Kidney (tissue), 14 donors: ENCODE measurements around the gene PPP1R12A. TPM values are rescaled to one million over a fixed set of nuclear protein-coding genes. Genes with fewer than 3 reads are reported as not detected.

ENCODE experiments used
- DNase-seq, 5 donors: peaks; one replicate each; pipeline ENCODE4 v3.0.0-alpha.2; 2013 to 2020
- FAIRE-seq: peaks from 2 replicates; lab custom pipeline; 2012; peaks lifted over from hg19 to GRCh38; lab: Jason Lieb, UNC
- H3K27ac ChIP-seq, 2 donors: one replicate each; pipeline ENCODE4 v1.7.0; 2013; ENCODE audit warnings: low read depth in 2 of 2, low read length in 2 of 2, inconsistent platforms in 1 of 2
- H3K27me3 ChIP-seq: one replicate; pipeline ENCODE4 v1.7.1; 2013; ENCODE audit warnings: low read length, inconsistent platforms; ENCODE audit not compliant: control insufficient read depth, insufficient read depth
- H3K36me3 ChIP-seq, 3 donors: one replicate each; pipeline versions ENCODE4 v1.7.0 to v1.7.1; 2013; ENCODE audit warnings: low read length in 3 of 3, control low read depth in 1 of 3, inconsistent platforms in 1 of 3; ENCODE audit not compliant: insufficient read depth in 3 of 3, control insufficient read depth in 2 of 3
- H3K4me1 ChIP-seq, 3 donors: one replicate each; pipeline versions ENCODE4 v1.7.0 to v1.7.1; 2013; ENCODE audit warnings: low read length in 3 of 3, inconsistent platforms in 1 of 3, low read depth in 1 of 3; ENCODE audit not compliant: control insufficient read depth in 2 of 3, insufficient read depth in 2 of 3
- H3K4me3 ChIP-seq, 3 donors: one replicate each; pipeline versions ENCODE4 v1.7.0 to v1.8.1; 2013; ENCODE audit warnings: low read length in 3 of 3, control low read depth in 1 of 3, inconsistent platforms in 1 of 3
- H3K9ac ChIP-seq, 3 donors: one replicate each; pipeline versions ENCODE4 v1.7.0 to v1.7.1; 2013; ENCODE audit warnings: low read length in 3 of 3, control low read depth in 1 of 3, inconsistent platforms in 1 of 3
- H3K9me3 ChIP-seq, 3 donors: one replicate each; pipeline versions ENCODE4 v1.7.0 to v1.7.1; 2013; ENCODE audit warnings: low read length in 3 of 3, control low read depth in 1 of 3, inconsistent platforms in 1 of 3; ENCODE audit not compliant: control insufficient read depth in 2 of 3, insufficient read depth in 1 of 3
- CTCF ChIP-seq: IDR thresholded peaks from 3 replicates; pipeline ENCODE4 v1.5.1; 2012; ENCODE audit warnings: mild to moderate bottlenecking, moderate library complexity, borderline replicate concordance; ENCODE audit not compliant: insufficient read depth; ENCODE audit errors: extremely low read depth
- intact Hi-C: fragments of 100-400 bp; cut with DNase I; formaldehyde crosslinking; loops from one replicate; pipeline ENCODE4 v1.11.1; 2022
- polyA plus RNA-seq: library from polyadenylated mRNA; stranded (reverse); fragments of 350-450 nt; fragmentation: Illumina TruSeq; extraction: RNeasy Lipid Tissue Mini Kit (QIAGEN cat#74804); gene quantifications from one replicate; pipeline ENCODE4 v1.2.3, GENCODE V29; 2014; ENCODE audit warnings: low read depth, low replicate concordance; ENCODE audit not compliant: insufficient read depth
- total RNA-seq: library from RNA; stranded (reverse); fragmentation: NEBNext Ultra II Directional; extraction: Animal tissue kit (Norgen Biotek cat#: 25700); gene quantifications from one replicate; pipeline ENCODE4 v1.2.1, GENCODE V29; 2021
- donor health status: control.
- donor health status: control.
- donor health status: control.
- donor health status: control.
- donor health status: control.
- donor health status: DM: yes; HTN: yes; CAD: no.
- donor health status: Normal renal cell carcinoma (clear cell type).

Gene PPP1R12A
- total and polyA plus RNA-seq, 2 donors from 2014 or later = 10.3 to 82.5 TPM

GRCh38 chr12:79763766-79764452 lies 171.0 kb downstream of the PPP1R12A start:
- FAIRE-seq = no peak
- H3K27me3 ChIP-seq = no peaks in the 10 kb centered on the region

DNA sequence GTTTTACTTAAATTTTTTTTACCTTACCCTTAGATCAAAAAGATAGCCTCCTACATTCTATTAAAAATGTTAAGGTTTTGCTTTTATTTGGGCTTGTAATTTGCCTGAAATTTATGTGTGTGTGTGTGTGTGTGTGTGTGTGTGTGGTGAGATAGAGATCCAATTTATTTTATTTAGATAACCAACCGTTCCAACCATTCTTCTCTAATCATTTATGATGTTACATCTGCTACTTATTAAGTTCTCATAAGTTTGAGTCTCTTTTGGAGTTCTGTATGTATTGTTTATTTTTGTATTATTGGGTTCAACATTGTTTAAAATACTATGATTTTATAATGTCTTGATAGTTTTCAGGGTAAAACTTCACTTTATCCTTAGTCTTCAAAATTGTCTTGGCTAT lies 173.6 kb downstream of the PPP1R12A start:
- no peaks in the 10 kb centered on the region for H3K4me1 ChIP-seq
- H3K9ac ChIP-seq = no peak overlapping the region
- no peak for FAIRE-seq
- TF ChIP-seq CTCF = no peak
- H3K27ac ChIP-seq = no peak overlapping the region
- intact Hi-C loops = no loop called here
- peaks cover 0 to 8% (median 4%) of the 10 kb centered on the region in 3 donors for H3K9me3 ChIP-seq
- no peaks in the 10 kb centered on the region for H3K27me3 ChIP-seq
- no peak overlapping the region for H3K4me3 ChIP-seq
- DNase-seq = no peak
- H3K36me3 ChIP-seq = no peaks in the 10 kb centered on the region

More at GRCh38 chr12:79763766-79764452, 171.0 kb downstream of the PPP1R12A start:
- no peak for TF ChIP-seq CTCF
- peaks cover 0 to 2% (median 0%) of the 10 kb centered on the region in 3 donors for H3K4me1 ChIP-seq
- intact Hi-C loops = no loop called here
- DNase-seq = no peak
- H3K9ac ChIP-seq = no peak overlapping the region
- no peak overlapping the region for H3K4me3 ChIP-seq
- no peaks in the 10 kb centered on the region for H3K36me3 ChIP-seq
- no peak overlapping the region for H3K27ac ChIP-seq
- H3K9me3 ChIP-seq = peaks cover 0 to 2% (median 0%) of the 10 kb centered on the region in 3 donors

DNA sequence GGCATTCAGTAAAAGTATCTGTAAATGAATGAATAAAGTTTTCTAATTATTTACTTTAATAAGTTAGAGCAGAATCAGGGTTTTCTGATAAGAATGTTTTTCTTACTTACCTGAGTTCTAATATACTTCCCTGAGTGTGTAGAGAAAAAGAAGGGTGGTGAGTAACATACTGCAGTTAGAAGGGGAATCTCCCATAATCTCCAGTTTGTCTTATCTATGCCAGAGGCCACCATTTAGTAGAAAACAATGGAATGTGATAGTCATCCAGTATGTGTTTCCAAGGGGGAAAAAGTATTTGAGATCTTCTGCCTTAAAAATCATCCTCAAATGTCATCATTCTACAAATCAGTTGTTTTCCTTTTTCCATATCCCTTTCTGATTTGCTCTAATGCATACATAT lies 187.6 kb downstream of the PPP1R12A start:
- Histone ChIP-seq H3K36me3 (no peaks in the 10 kb centered on the region), H3K27me3 (no peaks in the 10 kb centered on the region), H3K9ac (no peak overlapping the region), H3K4me3 (no peak overlapping the region), H3K4me1 (no peaks in the 10 kb centered on the region), H3K27ac (no peak overlapping the region), H3K9me3 (no peaks in the 10 kb centered on the region)
- intact Hi-C loops = no loop called here
- FAIRE-seq = no peak
- no peak for TF ChIP-seq CTCF
- no peak for DNase-seq
